GM18858 (cell line): ENCODE results near the gene TMEM178B.

Experiments used
- ATAC-seq: cut with Tn5 transposase; IDR thresholded peaks from one replicate; pipeline ENCODE4 v1.9.1; 2021; ENCODE audit not compliant: unreplicated experiment

The TMEM178B gene

GRCh38 chr7:141258559-141258958 lies 184.7 kb downstream of the TMEM178B start:
- ATAC-seq, result no peak

- no peak for ATAC-seq
Observed at GRCh38 chr7:141262101-141263090, 188.5 kb downstream of the TMEM178B start.

- ATAC-seq, result no peak
Observed at GRCh38 chr7:141263508-141263907, 189.6 kb downstream of the TMEM178B start.

- ATAC-seq, result no peak
Observed at GRCh38 chr7:141263983-141264382, 190.1 kb downstream of the TMEM178B start.

- no peak for ATAC-seq
Observed at GRCh38 chr7:141264511-141264910, 190.6 kb downstream of the TMEM178B start.

GRCh38 chr7:141265668-141266067 lies 191.8 kb downstream of the TMEM178B start:
- ATAC-seq, result no peak

- ATAC-seq, result no peak
Observed at GRCh38 chr7:141268614-141269013, 194.8 kb downstream of the TMEM178B start.

GRCh38 chr7:141271451-141271850 lies 197.6 kb downstream of the TMEM178B start:
- ATAC-seq, result no peak

GRCh38 chr7:141272417-141272816 lies 198.6 kb downstream of the TMEM178B start:
- no peak for ATAC-seq

GRCh38 chr7:141275350-141275749 lies 201.5 kb downstream of the TMEM178B start:
- ATAC-seq, result no peak

- ATAC-seq, result no peak
Observed at GRCh38 chr7:141276031-141276430, 202.2 kb downstream of the TMEM178B start.

GRCh38 chr7:141280100-141280499 lies 206.2 kb downstream of the TMEM178B start:
- no peak for ATAC-seq

- ATAC-seq, result no peak
Observed at GRCh38 chr7:141281311-141281710, 207.4 kb downstream of the TMEM178B start.

GRCh38 chr7:141286522-141286921 lies 212.7 kb downstream of the TMEM178B start:
- no peak for ATAC-seq

- ATAC-seq, result no peak
Observed at GRCh38 chr7:141287936-141288335, 214.1 kb downstream of the TMEM178B start.

- no peak for ATAC-seq
Observed at GRCh38 chr7:141288626-141289025, 214.8 kb downstream of the TMEM178B start.

- no peak for ATAC-seq
Observed at GRCh38 chr7:141290365-141290764, 216.5 kb downstream of the TMEM178B start.

GRCh38 chr7:141290973-141291372 lies 217.1 kb downstream of the TMEM178B start:
- no peak for ATAC-seq

- no peak for ATAC-seq
Observed at GRCh38 chr7:141291541-141291940, 217.7 kb downstream of the TMEM178B start.

GRCh38 chr7:141294143-141294829 lies 220.4 kb downstream of the TMEM178B start:
- ATAC-seq, result no peak

GRCh38 chr7:141295367-141295895 lies 221.6 kb downstream of the TMEM178B start:
- no peak for ATAC-seq

- ATAC-seq, result no peak
Observed at GRCh38 chr7:141300816-141301215, 227.0 kb downstream of the TMEM178B start.
